CD14-positive monocyte (primary cell): ENCODE data around the gene GDI2. TPM values are rescaled to one million over a fixed set of nuclear protein-coding genes. Genes with fewer than 3 reads are reported as not detected.

Source experiments
- DNase-seq, 3 donors: peaks; one replicate each; pipeline ENCODE4 v3.0.0-alpha.2; 2011 to 2022
- H2AFZ ChIP-seq: 2 replicates; pipeline ENCODE4 v1.6.0; 2012; ENCODE audit warnings: mild to moderate bottlenecking, low read depth, low read length, inconsistent platforms; ENCODE audit not compliant: insufficient read depth, poor library complexity, severe bottlenecking
- H3K27ac ChIP-seq, 2 donors: 1 replicate in 1 of 2; 2 replicates in 1 of 2; pipeline ENCODE4 v1.5.1; 2012 to 2013; ENCODE audit warnings: low read length in 2 of 2, control low read depth in 1 of 2, inconsistent platforms in 1 of 2, low read depth in 1 of 2, mild to moderate bottlenecking in 1 of 2
- H3K27me3 ChIP-seq, 2 donors: one replicate each; pipeline versions ENCODE4 v1.6.0 to v1.6.1; 2011 to 2013; ENCODE audit warnings: low read length in 2 of 2; ENCODE audit not compliant: control insufficient read depth in 2 of 2, insufficient read depth in 2 of 2
- H3K36me3 ChIP-seq, 2 donors: replicated peaks in 1 of 2; 1 replicate in 1 of 2; 2 replicates in 1 of 2; pipeline versions ENCODE4 v1.5.1 to v1.6.1; 2012 to 2013; ENCODE audit warnings: low read length in 2 of 2, control low read depth in 1 of 2, inconsistent platforms in 1 of 2, mild to moderate bottlenecking in 1 of 2; ENCODE audit not compliant: insufficient read depth in 2 of 2, control insufficient read depth in 1 of 2
- H3K4me1 ChIP-seq, 2 donors: 1 replicate in 1 of 2; 2 replicates in 1 of 2; pipeline versions ENCODE4 v1.5.1 to v1.6.1; 2012 to 2013; ENCODE audit warnings: low read length in 2 of 2, control low read depth in 1 of 2, inconsistent platforms in 1 of 2, mild to moderate bottlenecking in 1 of 2, moderate library complexity in 1 of 2; ENCODE audit not compliant: insufficient read depth in 2 of 2, control insufficient read depth in 1 of 2
- H3K4me2 ChIP-seq: replicated peaks from 2 replicates; pipeline ENCODE3; 2012; ENCODE audit warnings: low read length, moderate library complexity, mild to moderate bottlenecking; ENCODE audit not compliant: poor library complexity, severe bottlenecking; ENCODE audit errors: extremely low read depth
- H3K4me3 ChIP-seq, 3 experiments: fragments of 200-600 bp in 1 of 3; sonication (generic) in 1 of 3; replicated peaks in 1 of 3; 1 replicate in 2 of 3; 2 replicates in 1 of 3; pipeline ENCODE4 v1.5.1; 2011 to 2013; ENCODE audit warnings: low read length in 3 of 3, mild to moderate bottlenecking in 3 of 3, control low read depth in 2 of 3, low read depth in 2 of 3, inconsistent platforms in 1 of 3, moderate library complexity in 1 of 3
- H3K79me2 ChIP-seq: 2 replicates; pipeline ENCODE4 v1.6.0; 2012; ENCODE audit warnings: mild to moderate bottlenecking, control low read depth, inconsistent platforms, low read length, moderate library complexity; ENCODE audit not compliant: insufficient read depth
- H3K9ac ChIP-seq: 2 replicates; pipeline ENCODE4 v1.6.0; 2017; ENCODE audit warnings: low read length, mild to moderate bottlenecking; ENCODE audit not compliant: insufficient read depth, poor library complexity, severe bottlenecking
- H3K9me3 ChIP-seq, 2 donors: replicated peaks in 1 of 2; 1 replicate in 1 of 2; 2 replicates in 1 of 2; pipeline versions ENCODE4 v1.5.1 to v1.6.1; 2012 to 2013; ENCODE audit warnings: low read length in 2 of 2, control low read depth in 1 of 2; ENCODE audit not compliant: control insufficient read depth in 1 of 2, insufficient read depth in 1 of 2
- H4K20me1 ChIP-seq: 2 replicates; pipeline ENCODE4 v1.6.0; 2012; ENCODE audit warnings: mild to moderate bottlenecking, low read length, control low read depth, moderate library complexity; ENCODE audit not compliant: insufficient read depth
- H3K27ac Mint-ChIP-seq, 7 donors: one replicate each; pipeline ENCODE4 v1.8.0; 2020; ENCODE audit warnings: mild to moderate bottlenecking in 7 of 7, mixed read lengths in 7 of 7, moderate library complexity in 6 of 7, inconsistent platforms in 2 of 7
- H3K27me3 Mint-ChIP-seq, 3 donors: one replicate each; pipeline ENCODE4 v1.8.0; 2021 to 2022; ENCODE audit warnings: low read depth in 3 of 3, mild to moderate bottlenecking in 3 of 3, mixed read lengths in 3 of 3, moderate library complexity in 3 of 3, inconsistent platforms in 1 of 3
- H3K36me3 Mint-ChIP-seq, 2 donors: one replicate each; pipeline ENCODE4 v1.8.0; 2020; ENCODE audit warnings: mixed read lengths in 2 of 2, inconsistent platforms in 1 of 2, mild to moderate bottlenecking in 1 of 2
- H3K4me1 Mint-ChIP-seq: one replicate; pipeline ENCODE4 v1.8.0; 2020; ENCODE audit warnings: mild to moderate bottlenecking, mixed read lengths
- H3K4me3 Mint-ChIP-seq, 2 donors: one replicate each; pipeline ENCODE4 v1.8.0; 2020; ENCODE audit warnings: mild to moderate bottlenecking in 2 of 2, mixed read lengths in 2 of 2, moderate library complexity in 1 of 2
- H3K9me3 Mint-ChIP-seq, 7 donors: one replicate each; pipeline ENCODE4 v1.8.0; 2020 to 2022; ENCODE audit warnings: mixed read lengths in 7 of 7, mild to moderate bottlenecking in 6 of 7, moderate library complexity in 6 of 7, inconsistent platforms in 2 of 7
- CTCF ChIP-seq: fragments of 200-600 bp; IDR thresholded peaks from one replicate; pipeline ENCODE4 v1.8.0; 2022; ENCODE audit warnings: antibody characterized with exemption, mild to moderate bottlenecking
- WGBS: methylation state at CpG from one replicate; pipeline ENCODE4 v1.1.5; 2013; ENCODE audit warnings: missing lambda C conversion rate; ENCODE audit not compliant: insufficient coverage; 5-methylcytosine and 5-hydroxymethylcytosine counted together
- intact Hi-C, 2 donors: fragments of 100-400 bp; cut with micrococcal nuclease; formaldehyde crosslinking; loops; one replicate each; pipeline versions ENCODE4 v1.15.0 to v1.15.1; 2023
- polyA plus RNA-seq, 3 donors: library from polyadenylated mRNA; depleted of rRNA in 1 of 3; unstranded in 2 of 3; stranded (reverse) in 1 of 3; fragments of 300-500 nt in 2 of 3; fragments of >200 nt in 1 of 3; fragmentation: Illumina TruSeq in 2 of 3; gene quantifications; 1 replicate in 2 of 3; 2 replicates in 1 of 3; pipeline ENCODE4 v1.2.3, GENCODE V29; 2012 to 2021

GDI2 gene
- polyA plus RNA-seq, 3 donors: 100 to 320 (median 316) TPM

GRCh38 chr10:5818894-5819293 lies 5.7 kb upstream of the GDI2 start:
- H3K4me3 Mint-ChIP-seq: peak overlapping the region in 1 of 2 donors; percentile 51
- no peak for TF ChIP-seq CTCF

GRCh38 chr10:5818048-5818331 lies 4.8 kb upstream of the GDI2 start:
- Mint-ChIP-seq H3K4me3 (no peak overlapping the region), H3K27me3 (peaks cover 0 to 2% (median 1%) of the 10 kb centered on the region in 3 donors), H3K27ac (peak overlapping the region in 1 of 7 donors; percentile 43), H3K4me1 (peaks cover 39% of the 10 kb centered on the region), H3K9me3 (no peaks in the 10 kb centered on the region), H3K36me3 (no peaks in the 10 kb centered on the region)
- H2AFZ ChIP-seq: no peak overlapping the region
- H3K9ac ChIP-seq: no peak overlapping the region
- no peak overlapping the region for H3K4me2 ChIP-seq
- H3K27me3 ChIP-seq: no peaks in the 10 kb centered on the region
- H3K27ac ChIP-seq: no peak overlapping the region
- H3K4me3 ChIP-seq: no peak overlapping the region
- no peaks in the 10 kb centered on the region for H3K36me3 ChIP-seq
- no CpG with 5 or more reads among the region's 2 CpGs for WGBS
- no peaks in the 10 kb centered on the region for H3K9me3 ChIP-seq
- H4K20me1 ChIP-seq: no peaks in the 10 kb centered on the region
- peaks cover 33 to 40% of the 10 kb centered on the region in 2 donors for H3K4me1 ChIP-seq
- H3K79me2 ChIP-seq: peaks cover 18% of the 10 kb centered on the region
- DNase-seq: no peak
- intact Hi-C loops: loop anchor here in 1 of 2 donors (10.0 kb wide), 1 partner anchor 133 kb away; the partner anchor contains the start of gene TASOR2
- no peak for TF ChIP-seq CTCF

More at GRCh38 chr10:5818894-5819293, 5.7 kb upstream of the GDI2 start:
- H3K4me3 ChIP-seq: no peak overlapping the region
- Mint-ChIP-seq H3K27ac (peak overlapping the region; percentile 7 to 73 (median 65)), H3K4me1 (peaks cover 39% of the 10 kb centered on the region), H3K36me3 (no peaks in the 10 kb centered on the region), H3K27me3 (peaks cover 0 to 1% (median 0%) of the 10 kb centered on the region in 3 donors), H3K9me3 (no peaks in the 10 kb centered on the region)
- peaks cover 15% of the 10 kb centered on the region for H3K79me2 ChIP-seq
- peak in 2 of 3 donors; percentile 36 for DNase-seq
- H3K9me3 ChIP-seq: no peaks in the 10 kb centered on the region
- H3K4me2 ChIP-seq: no peak overlapping the region
- no peaks in the 10 kb centered on the region for H3K36me3 ChIP-seq
- intact Hi-C loops: loop anchor here in 1 of 2 donors (10.0 kb wide), 1 partner anchor 134 kb away; the partner anchor contains the start of gene TASOR2
- H2AFZ ChIP-seq: peak overlapping the region; percentile 32
- H3K4me1 ChIP-seq: peaks cover 33 to 40% of the 10 kb centered on the region in 2 donors
- WGBS: 67% methylated on average over 4 of the region's 6 CpGs
- H3K27me3 ChIP-seq: no peaks in the 10 kb centered on the region
- no peaks in the 10 kb centered on the region for H4K20me1 ChIP-seq
- no peak overlapping the region for H3K9ac ChIP-seq
- H3K27ac ChIP-seq: peak overlapping the region; percentile 24 to 47
